Stimulated activated CD4-positive, alpha-beta T cell treated with anti-CD3 and anti-CD28 coated beads, Interleukin-2, amount 100 ng/mL, for 24 hours (primary cell): ENCODE measurements around the gene PHYHIPL.

Source experiments
- DNase-seq, 2 donors: peaks; one replicate each; pipeline ENCODE4 v3.0.0-alpha.2; 2020

Gene PHYHIPL

DNA sequence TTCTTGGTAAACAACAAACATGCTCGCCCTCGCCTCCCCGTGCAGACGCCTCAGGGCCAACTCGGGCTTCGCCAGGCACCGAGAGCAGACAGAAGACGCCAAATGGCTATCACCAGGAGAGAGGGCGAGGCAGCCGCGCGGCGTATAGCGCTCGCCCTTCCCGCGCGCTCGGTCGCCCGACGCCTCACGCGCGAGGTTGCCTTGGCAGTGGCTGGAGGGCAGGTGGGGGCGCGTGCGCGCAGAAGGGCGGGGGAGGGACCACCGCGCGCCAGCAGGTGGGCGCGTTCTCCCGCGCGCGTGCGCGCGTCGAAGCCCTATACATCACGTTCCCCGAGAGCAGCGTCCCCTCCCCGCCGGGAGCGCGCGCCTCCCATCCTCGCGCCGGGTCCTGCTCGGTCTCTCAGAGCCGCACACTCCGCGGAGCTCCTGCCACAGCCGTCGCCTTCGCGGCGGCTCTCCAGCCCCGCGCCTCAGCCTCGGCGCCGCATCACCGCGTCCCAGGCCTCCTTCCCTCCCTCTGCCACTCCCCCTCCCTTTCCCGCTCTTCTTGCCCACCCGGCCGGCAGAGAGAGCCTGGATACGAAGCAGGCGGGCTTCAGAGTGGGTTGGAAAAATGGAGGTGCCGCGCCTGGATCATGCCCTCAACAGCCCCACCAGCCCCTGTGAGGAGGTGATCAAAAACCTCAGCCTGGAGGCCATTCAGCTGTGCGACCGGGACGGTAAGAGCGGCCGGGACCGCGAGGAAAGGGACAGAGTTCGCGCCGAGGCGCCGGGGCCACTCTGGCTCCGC, at the start of gene PHYHIPL:
Gene PHYHIPL (plus strand): TSS at position 403 of the 790 bp plus-strand sequence. CDS start 211 bp downstream, at position 614.
- DNase-seq, result no peak

GRCh38 chr10:59126991-59127390, 49.5 kb upstream of the PHYHIPL start:
- no peak for DNase-seq

- DNase-seq, result no peak
Observed at GRCh38 chr10:59127991-59128390, 48.5 kb upstream of the PHYHIPL start.

GRCh38 chr10:59129867-59130266, 46.6 kb upstream of the PHYHIPL start:
- no peak for DNase-seq

DNA sequence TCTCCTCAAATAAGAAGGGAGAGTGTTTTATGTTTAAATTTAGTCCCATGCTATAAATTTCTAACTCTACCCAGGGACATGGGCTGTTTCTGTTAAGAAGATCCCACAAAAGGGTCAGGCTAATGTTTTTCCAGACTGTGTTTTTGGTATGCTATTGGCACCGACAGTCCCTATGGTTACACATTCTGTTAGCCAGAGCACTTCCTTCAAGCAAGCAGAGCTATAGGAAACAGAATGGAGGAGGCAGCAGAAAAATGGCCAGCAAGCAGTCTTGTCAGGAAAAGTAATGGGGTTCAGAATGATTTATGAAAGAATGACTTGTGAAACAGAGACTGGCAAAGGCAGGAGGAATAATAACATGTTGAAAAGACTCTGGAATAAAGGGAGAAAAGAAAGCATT, 44.8 kb upstream of the PHYHIPL start:
- DNase-seq, result no peak

DNA sequence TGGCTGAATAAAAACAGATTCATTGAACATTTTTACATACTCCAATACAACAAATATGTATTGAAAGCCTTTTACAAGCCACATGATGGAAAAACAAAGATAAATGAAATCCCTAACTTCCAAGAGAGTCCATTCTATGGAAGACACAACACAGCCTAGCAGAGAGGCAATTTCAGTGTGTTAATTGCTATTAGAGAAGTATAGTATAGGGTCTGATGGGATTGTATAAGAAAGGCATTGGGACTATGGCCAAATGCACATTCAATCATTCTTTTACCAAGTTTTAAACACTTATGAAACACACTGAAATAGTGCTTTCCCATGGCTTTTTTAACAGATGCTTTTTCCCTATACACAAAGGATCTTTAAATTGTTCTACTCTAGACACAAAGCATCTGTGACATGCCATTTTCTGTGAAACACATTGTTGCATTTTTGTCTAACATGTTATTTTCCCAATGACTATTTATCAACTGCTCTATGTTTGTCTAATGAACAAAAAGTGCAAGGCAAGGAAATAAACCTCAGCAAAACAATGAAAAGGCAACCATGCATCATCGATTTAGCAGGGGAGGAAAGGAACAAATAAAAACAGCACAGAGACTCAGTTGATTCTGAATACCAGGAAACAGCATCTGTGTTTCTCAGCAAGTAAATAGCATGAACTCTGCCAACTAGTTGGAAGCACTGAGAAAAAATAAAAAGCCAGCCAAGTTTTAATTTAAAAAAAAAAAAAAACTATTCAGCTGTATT, 42.4 kb upstream of the PHYHIPL start:
- DNase-seq, result no peak

DNA sequence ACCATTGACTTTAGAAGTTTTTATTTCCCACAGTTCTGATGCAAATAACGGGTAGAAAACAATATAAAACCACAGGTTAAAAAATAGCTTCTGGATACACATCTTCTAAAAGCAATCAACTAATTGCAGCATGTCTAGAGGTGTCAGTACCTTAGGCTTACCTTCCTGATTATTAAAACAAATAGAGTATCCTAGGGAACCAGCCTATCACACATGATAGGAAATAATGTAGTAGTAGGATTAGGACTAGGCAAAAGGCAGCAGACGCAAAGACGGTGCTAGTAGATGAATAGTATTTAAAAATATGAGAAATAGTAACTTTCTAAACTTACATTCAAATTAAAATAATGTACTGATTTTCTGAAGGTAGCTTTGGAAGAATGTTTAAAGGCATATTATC, 41.7 kb upstream of the PHYHIPL start:
- DNase-seq, result no peak

DNA sequence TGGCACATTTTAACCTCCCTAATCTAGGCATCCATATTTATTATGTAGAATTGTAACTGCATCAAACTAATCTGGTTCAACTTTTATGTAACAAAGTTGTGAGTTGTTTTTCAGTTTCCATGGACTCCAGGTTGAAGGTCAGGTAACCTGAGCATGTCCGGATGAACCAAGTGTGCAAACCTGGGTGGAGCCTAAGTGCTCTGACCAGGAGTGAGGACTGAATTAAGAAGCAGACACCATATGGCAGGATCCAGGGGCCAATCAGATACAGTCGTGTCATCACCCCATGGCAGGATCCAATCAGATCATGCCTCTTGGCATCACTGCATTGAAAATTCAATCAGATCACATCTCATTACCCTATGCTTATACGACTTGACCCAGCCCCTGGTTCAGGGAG, 41.2 kb upstream of the PHYHIPL start:
- DNase-seq, result no peak

DNA sequence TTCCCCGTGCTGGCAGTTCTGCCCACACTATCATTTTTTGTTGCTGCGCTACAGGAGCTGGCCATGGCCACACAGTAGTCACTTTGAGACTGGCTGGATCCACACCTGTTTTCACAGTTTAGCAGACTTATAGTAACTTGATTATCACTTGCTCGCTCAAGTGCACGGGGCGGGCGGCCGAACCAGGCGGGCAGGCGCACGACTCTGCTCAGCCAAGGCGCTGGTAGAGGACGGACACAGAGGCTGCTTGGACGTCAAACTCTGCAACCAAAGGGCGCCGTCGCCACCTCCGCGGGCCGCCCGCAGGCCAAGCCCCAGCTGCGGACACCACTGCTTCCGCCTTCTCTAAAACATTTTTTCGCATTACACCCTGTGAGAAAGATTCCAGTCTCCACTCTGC, 38.4 kb upstream of the PHYHIPL start:
- DNase-seq, result no peak

DNA sequence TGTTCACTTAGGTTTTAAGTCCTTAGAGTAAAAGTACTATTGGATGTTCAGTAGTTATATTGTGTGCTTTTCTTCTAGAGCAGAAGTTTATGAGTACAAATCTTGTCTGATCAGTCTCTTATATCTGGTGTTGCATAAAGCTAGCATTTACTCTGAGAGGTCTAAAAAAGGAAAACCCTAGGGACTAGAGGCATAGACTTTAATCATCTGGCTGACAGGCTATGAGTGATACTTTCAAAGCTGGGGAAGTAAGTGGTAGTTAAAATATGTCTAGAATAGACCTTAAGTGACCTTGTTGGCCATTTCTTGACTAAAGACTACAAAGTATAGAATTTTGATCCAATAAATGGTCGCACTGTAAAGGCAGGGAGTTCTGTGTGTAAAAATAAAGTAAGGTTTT, 32.9 kb upstream of the PHYHIPL start:
- no peak for DNase-seq

- DNase-seq, result no peak
Observed at GRCh38 chr10:59148701-59149100, 27.7 kb upstream of the PHYHIPL start.

- DNase-seq, result no peak
Observed at GRCh38 chr10:59155556-59155955, 20.9 kb upstream of the PHYHIPL start.

DNA sequence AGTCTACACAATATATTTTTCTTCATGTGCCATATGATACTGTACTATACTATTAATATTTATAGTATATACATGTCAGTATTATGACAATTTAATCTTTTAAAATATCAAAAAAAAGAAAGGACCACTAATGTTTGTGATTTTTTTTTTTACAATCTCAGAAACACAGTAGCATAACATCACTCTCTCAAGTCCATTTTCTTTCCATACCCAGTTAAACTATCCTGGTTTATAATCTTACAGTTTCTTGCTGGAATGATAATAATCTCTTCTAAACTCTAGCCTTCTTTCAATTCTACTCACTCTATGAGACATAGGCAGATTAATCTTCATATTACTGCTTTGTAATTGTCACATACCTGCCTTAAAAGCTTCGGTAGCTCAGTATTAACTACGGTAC, 8.9 kb upstream of the PHYHIPL start:
- DNase-seq, result no peak

DNA sequence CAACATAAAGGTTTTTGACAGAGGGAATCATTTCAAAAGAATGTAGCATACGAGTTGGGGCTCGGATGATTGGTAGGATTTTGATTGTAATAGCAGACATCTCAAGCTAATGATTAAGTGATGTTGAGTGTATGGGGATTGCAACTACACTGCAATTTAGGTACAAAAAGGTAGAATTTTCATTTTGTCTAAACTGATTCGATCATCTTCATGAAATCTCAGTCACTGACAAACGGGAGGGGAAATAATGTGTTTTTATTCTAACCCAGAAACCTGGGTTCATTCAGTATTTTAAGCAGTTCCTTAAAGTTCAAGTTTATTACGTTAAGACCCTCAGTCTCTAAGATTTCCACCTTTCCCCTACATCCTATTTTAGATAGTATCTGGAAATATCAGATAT, 3.9 kb upstream of the PHYHIPL start:
- DNase-seq, result no peak

DNA sequence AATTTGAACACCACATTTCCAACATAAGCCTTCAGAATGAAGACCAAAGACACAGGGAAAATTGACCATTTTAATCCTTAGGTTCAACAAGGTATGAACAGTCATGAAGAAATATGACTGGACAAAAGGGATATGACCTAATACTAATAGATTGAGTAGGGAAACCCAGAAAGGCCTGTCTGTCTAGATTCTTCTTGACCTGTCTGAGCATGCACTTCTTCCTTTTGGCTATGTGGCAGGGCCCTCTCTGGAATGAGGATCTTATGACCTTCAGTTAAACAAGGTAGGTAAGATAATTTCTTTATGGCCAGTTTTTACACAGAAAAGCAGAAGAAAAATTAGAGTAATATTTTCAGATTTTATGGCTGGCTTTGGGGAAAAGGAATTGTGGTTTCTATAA, 3.0 kb upstream of the PHYHIPL start:
- DNase-seq, result no peak

GRCh38 chr10:59175538-59176240, 754 bp upstream of the PHYHIPL start:
- DNase-seq, result no peak

DNA sequence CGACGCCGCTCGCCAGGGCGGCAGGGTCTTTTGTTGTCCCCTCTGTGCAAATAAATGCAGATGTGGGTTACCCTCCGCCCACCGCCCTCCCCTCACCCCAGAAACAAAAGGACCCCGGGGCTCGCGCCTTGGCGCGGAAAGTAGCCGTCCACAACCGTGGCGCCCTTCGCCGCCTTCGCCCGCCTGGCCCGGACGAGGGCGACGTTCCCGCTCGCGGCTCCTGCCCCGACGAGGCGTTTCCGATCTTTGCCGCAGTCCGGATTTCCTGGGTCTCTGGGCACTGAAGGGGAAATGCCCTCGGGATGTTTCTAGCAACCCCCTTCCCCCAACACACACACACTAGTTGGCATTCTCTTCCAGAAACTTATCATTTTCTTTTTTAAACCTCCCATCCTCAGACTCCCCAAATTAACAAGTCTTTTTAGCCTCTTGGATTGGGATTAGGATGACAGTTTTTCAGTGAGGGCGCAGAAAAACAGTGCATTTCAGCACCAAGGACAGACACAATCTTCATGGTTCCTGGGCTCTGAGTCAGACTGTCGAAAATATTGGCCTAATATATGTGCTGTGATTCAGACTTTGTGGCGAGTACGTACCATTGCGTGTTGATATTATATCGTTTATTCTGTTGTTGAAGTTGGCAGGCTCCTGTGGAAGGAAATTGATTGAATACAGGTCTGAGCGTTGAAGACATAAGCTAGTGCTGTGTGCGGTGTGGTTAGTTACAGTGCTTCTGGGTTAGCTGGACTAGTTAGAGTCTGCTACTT, 771 bp downstream of the PHYHIPL start:
- no peak for DNase-seq

DNA sequence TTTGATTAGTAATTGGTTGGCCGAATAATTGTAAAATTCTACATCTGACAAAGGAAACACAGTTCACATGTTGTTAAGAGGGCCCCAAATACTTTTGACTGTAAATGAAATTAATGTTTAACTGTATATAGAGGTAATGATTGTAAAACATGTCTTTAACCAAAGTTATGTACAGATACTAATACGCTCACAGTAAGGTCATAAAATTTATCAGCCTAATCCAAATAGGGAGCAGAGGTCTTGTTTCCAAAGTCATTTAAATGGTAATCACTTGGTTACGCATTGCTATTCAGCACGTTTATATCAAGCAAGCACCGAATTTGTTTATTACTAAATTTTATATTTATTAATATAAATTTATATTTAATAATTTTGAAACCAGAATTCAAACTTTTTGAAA, 1.4 kb downstream of the PHYHIPL start:
- no peak for DNase-seq

DNA sequence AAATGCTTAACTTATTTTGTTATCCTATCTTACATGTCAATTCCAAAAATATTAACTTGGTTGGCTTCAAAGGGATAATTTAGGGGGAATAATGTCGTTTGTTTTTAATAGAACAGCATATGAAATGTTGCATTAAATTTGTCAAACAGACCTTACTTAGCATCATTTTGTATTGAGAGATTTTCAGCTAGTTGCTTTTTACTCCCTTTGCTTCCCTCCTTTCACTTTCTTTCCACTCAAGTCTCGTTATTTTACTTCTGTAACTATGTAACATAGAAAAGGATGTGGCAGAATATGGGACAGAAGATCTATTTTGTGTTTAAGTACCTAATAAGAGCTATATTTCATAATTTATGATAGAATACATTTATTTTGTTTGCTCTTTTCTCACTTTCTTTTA, 2.6 kb downstream of the PHYHIPL start:
- DNase-seq, result no peak

- DNase-seq, result no peak
Observed at GRCh38 chr10:59180689-59181270, 4.3 kb downstream of the PHYHIPL start.

DNA sequence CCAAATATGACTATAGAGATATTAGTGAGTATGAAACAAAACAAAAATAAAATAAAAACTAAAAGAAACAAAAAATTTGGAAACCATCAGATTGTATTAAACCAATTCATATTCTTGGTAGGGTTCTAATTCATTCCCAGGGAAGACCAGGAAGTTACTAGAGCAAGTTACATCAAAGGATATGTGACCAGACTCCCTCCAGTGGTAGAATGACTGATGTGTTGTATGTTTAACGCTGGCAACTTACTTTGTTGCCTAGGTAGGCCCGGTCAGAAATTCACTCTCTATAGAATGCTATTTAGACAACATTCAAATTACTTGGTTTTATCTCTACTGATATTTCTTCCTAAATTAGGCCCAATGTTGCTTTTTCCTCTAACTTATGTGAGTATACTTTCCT, 5.2 kb downstream of the PHYHIPL start:
- DNase-seq, result no peak

DNA sequence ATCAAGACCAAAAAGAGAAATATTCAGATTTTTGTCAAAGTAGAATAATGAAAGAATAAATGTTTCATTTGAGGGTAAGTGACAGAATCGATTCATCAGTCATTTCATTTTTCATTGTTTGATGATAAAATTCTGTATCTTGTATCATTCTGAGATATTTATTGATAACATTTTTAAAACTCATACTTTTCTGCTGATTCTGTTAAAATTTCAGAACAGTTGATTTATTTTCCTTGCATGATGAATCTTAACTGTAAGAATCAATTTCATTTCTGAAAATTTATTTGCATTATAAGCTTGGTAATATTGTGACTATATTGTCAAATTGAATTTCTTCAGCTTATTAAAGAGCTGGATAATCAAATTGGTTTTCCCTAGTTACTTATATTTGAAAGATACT, 13.9 kb downstream of the PHYHIPL start:
- DNase-seq, result no peak
